Type B pancreatic cell (in vitro differentiated cells): ENCODE data around the gene MXD1. TPM values are rescaled to one million over a fixed set of nuclear protein-coding genes. Genes with fewer than 3 reads are reported as not detected.

ENCODE experiments used
- DNase-seq: peaks from one replicate; pipeline ENCODE4 v3.0.0; 2021; ENCODE audit warnings: mixed read lengths; ENCODE audit not compliant: unreplicated experiment; ENCODE audit errors: extremely low spot score
- H3K27ac Mint-ChIP-seq: 2 replicates; pipeline ENCODE4 v1.8.0; 2021; ENCODE audit warnings: mild to moderate bottlenecking, mixed read lengths
- H3K27me3 Mint-ChIP-seq: 2 replicates; pipeline ENCODE4 v1.8.0; 2021; ENCODE audit warnings: mixed read lengths
- H3K36me3 Mint-ChIP-seq: 2 replicates; pipeline ENCODE4 v1.8.0; 2021; ENCODE audit warnings: mixed read lengths
- H3K4me1 Mint-ChIP-seq: one replicate; pipeline ENCODE4 v1.8.0; 2021; ENCODE audit warnings: mixed read lengths; ENCODE audit not compliant: unreplicated experiment
- H3K4me3 Mint-ChIP-seq: 2 replicates; pipeline ENCODE4 v1.8.0; 2021; ENCODE audit warnings: mild to moderate bottlenecking, mixed read lengths
- H3K9me3 Mint-ChIP-seq: 2 replicates; pipeline ENCODE4 v1.8.0; 2021; ENCODE audit warnings: mixed read lengths
- total RNA-seq: library from RNA; stranded (reverse); gene quantifications from 2 replicates; pipeline ENCODE4 v1.2.1, GENCODE V29; 2021; ENCODE audit warnings: low replicate concordance
- TF ChIP-seq, protein P1 (sequence below): fragments of 200-600 bp; sonication (generic); conservative IDR thresholded peaks from 2 replicates; pipeline ENCODE4 v1.5.0; 2021; ENCODE audit warnings: antibody characterized with exemption, mild to moderate bottlenecking

The MXD1 gene
- total RNA-seq, 1 donor from 2014 or later = 14.0 TPM

DNA sequence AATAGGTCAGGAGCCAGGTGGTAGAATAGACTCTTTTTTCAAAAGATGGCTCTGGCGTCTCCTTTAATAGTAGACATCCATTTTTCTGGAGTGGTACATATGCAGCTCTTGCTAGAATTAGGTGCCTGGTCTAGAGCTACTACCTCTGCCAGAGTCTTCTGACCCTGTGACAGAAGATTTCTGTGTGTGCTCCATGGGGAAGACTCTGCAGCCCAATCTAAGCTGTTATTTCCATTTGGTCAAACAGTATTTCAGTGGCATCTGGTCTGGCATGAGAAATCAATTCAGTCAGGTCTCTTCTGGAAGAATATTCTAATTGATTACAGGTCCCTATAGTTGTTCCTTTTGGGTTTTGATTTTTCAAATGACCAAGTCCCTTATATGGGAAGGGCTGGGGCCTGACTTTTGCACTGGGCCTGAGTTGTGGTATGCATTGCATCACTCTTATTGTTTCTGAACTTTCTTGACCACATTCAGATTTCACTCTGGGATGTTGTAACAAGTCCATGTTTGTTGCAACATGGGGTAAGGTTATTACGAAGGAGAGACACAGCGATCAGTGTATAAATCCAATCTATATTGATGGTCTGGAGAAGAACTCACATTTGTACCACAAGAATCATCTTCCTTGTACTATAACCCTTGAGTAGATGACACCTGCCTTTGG lies 12.1 kb downstream of the MXD1 start:
- Mint-ChIP-seq H3K27me3 (no peaks in the 10 kb centered on the region), H3K4me3 (no peak overlapping the region), H3K4me1 (peaks cover 1% of the 10 kb centered on the region), H3K36me3 (peaks cover 4% of the 10 kb centered on the region), H3K9me3 (no peaks in the 10 kb centered on the region), H3K27ac (no peak overlapping the region)
- DNase-seq = no peak
- TF ChIP-seq, protein P1, sequence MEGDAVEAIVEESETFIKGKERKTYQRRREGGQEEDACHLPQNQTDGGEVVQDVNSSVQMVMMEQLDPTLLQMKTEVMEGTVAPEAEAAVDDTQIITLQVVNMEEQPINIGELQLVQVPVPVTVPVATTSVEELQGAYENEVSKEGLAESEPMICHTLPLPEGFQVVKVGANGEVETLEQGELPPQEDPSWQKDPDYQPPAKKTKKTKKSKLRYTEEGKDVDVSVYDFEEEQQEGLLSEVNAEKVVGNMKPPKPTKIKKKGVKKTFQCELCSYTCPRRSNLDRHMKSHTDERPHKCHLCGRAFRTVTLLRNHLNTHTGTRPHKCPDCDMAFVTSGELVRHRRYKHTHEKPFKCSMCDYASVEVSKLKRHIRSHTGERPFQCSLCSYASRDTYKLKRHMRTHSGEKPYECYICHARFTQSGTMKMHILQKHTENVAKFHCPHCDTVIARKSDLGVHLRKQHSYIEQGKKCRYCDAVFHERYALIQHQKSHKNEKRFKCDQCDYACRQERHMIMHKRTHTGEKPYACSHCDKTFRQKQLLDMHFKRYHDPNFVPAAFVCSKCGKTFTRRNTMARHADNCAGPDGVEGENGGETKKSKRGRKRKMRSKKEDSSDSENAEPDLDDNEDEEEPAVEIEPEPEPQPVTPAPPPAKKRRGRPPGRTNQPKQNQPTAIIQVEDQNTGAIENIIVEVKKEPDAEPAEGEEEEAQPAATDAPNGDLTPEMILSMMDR = no peak

DNA sequence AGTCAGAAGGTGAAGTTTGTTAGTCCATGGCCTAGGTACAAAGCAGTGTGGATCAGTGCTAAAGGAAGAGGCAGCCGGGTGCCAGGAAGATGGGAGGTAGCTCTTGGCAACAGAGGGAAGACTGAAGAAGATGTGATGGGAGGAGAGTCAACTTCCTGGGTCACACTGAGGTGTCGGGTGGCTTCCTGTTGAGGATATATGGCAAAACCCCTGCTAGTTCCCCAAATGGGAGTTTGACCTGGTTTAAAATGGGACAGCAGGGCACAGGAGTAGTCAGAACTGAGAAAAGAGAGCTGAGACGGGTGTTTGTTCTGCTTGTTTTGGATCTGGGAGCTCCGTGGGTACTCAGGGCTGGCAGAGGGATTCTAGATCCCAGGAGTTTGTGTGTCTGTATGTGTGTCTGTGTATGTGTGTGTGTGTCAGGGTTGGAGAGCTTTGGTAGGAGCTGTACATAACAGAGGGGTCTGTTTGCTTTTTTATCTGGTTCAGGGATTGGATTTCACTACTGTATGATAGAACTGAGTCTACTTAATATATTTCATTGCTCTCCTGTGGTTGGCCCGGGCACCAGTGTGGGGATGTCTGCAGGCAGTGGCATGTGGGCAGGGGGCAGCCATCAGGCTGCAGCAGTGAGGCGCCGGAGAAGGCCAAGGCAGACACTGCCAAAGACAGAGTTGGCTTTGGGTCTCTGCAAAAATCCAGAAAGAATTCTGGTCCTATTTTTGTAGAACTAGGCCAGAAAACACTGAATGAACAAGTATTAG lies 17.1 kb downstream of the MXD1 start:
- no peak overlapping the region for H3K4me3 Mint-ChIP-seq
- peak overlapping the region; percentile 44 for H3K27ac Mint-ChIP-seq
- H3K36me3 Mint-ChIP-seq = peaks cover 9% of the 10 kb centered on the region
- H3K9me3 Mint-ChIP-seq = no peaks in the 10 kb centered on the region
- peaks cover 4% of the 10 kb centered on the region for H3K4me1 Mint-ChIP-seq
- TF ChIP-seq, protein P1 = no peak
- H3K27me3 Mint-ChIP-seq = no peaks in the 10 kb centered on the region
- no peak for DNase-seq

DNA sequence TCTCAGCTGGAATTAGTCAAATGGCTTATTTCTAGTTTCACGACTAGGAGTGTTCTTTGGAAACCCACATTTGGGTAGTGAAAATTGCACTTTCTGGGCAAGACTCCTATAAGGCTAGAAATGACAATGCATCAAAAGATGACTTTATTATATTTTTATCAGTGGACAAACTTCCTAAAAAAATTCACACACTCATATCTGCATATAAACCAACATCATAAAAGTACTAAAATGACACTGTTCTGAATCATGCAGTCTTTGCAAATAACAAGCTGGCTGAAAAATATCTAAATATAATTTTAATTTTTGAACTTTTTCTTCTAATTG lies 17.6 kb downstream of the MXD1 start:
- Mint-ChIP-seq H3K27ac (no peak overlapping the region), H3K4me1 (peaks cover 4% of the 10 kb centered on the region), H3K36me3 (peaks cover 6% of the 10 kb centered on the region), H3K4me3 (no peak overlapping the region), H3K27me3 (no peaks in the 10 kb centered on the region), H3K9me3 (no peaks in the 10 kb centered on the region)
- TF ChIP-seq, protein P1 = no peak
- DNase-seq = no peak

DNA sequence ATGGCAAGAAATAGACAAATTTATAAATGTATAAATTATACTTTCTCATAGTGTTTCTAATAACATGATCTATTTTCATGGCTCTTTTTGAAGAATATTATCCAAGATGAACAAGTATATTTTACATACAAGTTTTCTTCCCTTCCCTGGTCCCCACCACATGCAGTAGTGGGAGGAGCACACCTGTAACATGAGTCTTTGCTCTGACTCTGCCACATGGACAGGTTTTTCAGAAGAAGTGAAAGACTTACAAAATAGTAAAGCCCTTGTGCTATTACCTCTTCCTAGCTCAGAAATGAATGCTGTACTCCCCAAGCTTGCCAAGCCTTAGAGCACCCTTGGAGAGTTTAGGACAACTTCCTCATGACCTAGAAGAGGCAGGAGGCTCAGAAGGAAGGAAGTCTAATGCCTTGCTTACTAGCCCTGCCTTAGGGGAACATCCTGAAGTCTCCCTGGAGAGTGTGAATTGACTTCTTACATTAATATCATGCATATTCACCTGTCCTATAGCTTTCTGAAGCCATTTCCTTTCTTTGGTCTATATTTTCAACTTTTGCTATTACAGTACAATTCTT lies 18.4 kb downstream of the MXD1 start:
- Mint-ChIP-seq H3K27me3 (no peaks in the 10 kb centered on the region), H3K4me3 (no peak overlapping the region), H3K27ac (peak overlapping the region; percentile 65), H3K36me3 (peaks cover 12% of the 10 kb centered on the region), H3K9me3 (no peaks in the 10 kb centered on the region), H3K4me1 (peaks cover 4% of the 10 kb centered on the region)
- no peak for DNase-seq
- TF ChIP-seq, protein P1 = no peak

DNA sequence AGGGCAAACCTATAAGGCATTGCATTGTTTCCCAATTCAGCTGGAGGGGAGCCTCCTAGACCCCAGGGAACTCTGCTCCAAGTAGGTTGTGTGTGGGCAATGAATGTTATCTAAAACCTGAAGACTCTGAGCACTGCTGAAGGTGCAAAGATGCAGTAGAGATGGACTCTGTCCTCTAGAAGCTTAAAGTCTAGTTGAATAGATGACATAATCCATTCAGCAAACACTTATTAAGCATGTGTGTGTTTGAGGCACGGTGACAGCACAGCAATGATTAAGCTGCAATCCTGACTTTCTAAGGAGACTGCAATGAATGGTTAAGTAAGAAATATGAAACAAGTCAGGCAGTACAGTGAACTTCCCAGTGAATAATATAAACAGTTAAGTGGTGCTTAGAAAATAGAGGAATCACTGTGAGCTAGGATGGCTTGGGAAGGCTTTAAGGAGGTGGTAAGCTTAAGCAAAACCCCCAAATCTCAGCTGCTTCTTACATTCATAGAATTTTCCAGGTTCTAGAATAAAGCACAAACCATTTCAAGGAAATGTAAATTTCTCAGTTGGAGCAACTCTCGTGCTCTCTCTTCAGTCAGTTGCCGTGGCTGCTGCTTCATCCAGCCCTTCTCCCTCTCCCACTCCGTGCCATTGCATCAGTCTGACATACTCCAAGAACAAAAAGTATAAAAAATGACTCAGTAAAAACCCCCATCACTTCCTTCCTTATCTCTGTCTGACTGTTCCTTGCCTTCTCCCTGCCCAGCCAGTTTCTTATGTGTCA lies 19.1 kb downstream of the MXD1 start:
- Mint-ChIP-seq H3K27ac (peak overlapping the region; percentile 65), H3K4me3 (no peak overlapping the region)
- TF ChIP-seq, protein P1 = no peak

More for the DNA sequence above, 19.1 kb downstream of the MXD1 start:
- Mint-ChIP-seq H3K27me3 (no peaks in the 10 kb centered on the region), H3K36me3 (peaks cover 19% of the 10 kb centered on the region), H3K4me1 (peaks cover 4% of the 10 kb centered on the region), H3K9me3 (no peaks in the 10 kb centered on the region)
- DNase-seq = no peak
